Osteocyte (in vitro differentiated cells): ENCODE results near the gene DNPEP. TPM values are rescaled to one million over a fixed set of nuclear protein-coding genes. Genes with fewer than 3 reads are reported as not detected.

Source experiments
- DNase-seq: peaks from one replicate; pipeline ENCODE4 v3.0.0; 2021; ENCODE audit warnings: mixed read lengths; ENCODE audit not compliant: unreplicated experiment; ENCODE audit errors: extremely low spot score
- H3K27ac Mint-ChIP-seq: one replicate; pipeline ENCODE4 v1.8.0; 2021; ENCODE audit warnings: mild to moderate bottlenecking, mixed read lengths; ENCODE audit not compliant: unreplicated experiment
- H3K27me3 Mint-ChIP-seq: one replicate; pipeline ENCODE4 v1.8.0; 2021; ENCODE audit warnings: mixed read lengths; ENCODE audit not compliant: unreplicated experiment
- H3K36me3 Mint-ChIP-seq: one replicate; pipeline ENCODE4 v1.8.0; 2021; ENCODE audit warnings: mixed read lengths; ENCODE audit not compliant: unreplicated experiment
- H3K4me1 Mint-ChIP-seq: one replicate; pipeline ENCODE4 v1.8.0; 2021; ENCODE audit warnings: mixed read lengths; ENCODE audit not compliant: unreplicated experiment
- H3K4me3 Mint-ChIP-seq: one replicate; pipeline ENCODE4 v1.8.0; 2021; ENCODE audit warnings: mild to moderate bottlenecking, moderate library complexity, mixed read lengths; ENCODE audit not compliant: unreplicated experiment
- H3K9me3 Mint-ChIP-seq: one replicate; pipeline ENCODE4 v1.8.0; 2021; ENCODE audit warnings: mixed read lengths; ENCODE audit not compliant: unreplicated experiment
- CTCF ChIP-seq: fragments of 200-600 bp; sonication (generic); IDR thresholded peaks from 2 replicates; pipeline ENCODE4 v1.5.0; 2021; ENCODE audit warnings: antibody characterized with exemption, mild to moderate bottlenecking, moderate library complexity
- total RNA-seq: library from RNA; stranded (reverse); gene quantifications from 2 replicates; pipeline ENCODE4 v1.2.1, GENCODE V29; 2021

Gene DNPEP
- total RNA-seq, 1 donor from 2014 or later, result 73.2 TPM

- TF ChIP-seq CTCF, result no peak
- Mint-ChIP-seq H3K36me3 (peaks cover 11% of the 10 kb centered on the region), H3K4me1 (peaks cover 13% of the 10 kb centered on the region), H3K4me3 (no peak overlapping the region), H3K27me3 (no peaks in the 10 kb centered on the region), H3K27ac (peak overlapping the region; percentile 74), H3K9me3 (no peaks in the 10 kb centered on the region)
- DNase-seq, result no peak
Measured at GRCh38 chr2:219369447-219369861, 18.3 kb downstream of the DNPEP start.

GRCh38 chr2:219368690-219369191 lies 19.0 kb downstream of the DNPEP start:
- Mint-ChIP-seq H3K4me3 (peak overlapping the region; percentile 5), H3K27me3 (no peaks in the 10 kb centered on the region), H3K36me3 (peaks cover 4% of the 10 kb centered on the region), H3K27ac (peak overlapping the region; percentile 74), H3K4me1 (peaks cover 13% of the 10 kb centered on the region), H3K9me3 (no peaks in the 10 kb centered on the region)
- no peak for DNase-seq
- TF ChIP-seq CTCF, result no peak

DNA sequence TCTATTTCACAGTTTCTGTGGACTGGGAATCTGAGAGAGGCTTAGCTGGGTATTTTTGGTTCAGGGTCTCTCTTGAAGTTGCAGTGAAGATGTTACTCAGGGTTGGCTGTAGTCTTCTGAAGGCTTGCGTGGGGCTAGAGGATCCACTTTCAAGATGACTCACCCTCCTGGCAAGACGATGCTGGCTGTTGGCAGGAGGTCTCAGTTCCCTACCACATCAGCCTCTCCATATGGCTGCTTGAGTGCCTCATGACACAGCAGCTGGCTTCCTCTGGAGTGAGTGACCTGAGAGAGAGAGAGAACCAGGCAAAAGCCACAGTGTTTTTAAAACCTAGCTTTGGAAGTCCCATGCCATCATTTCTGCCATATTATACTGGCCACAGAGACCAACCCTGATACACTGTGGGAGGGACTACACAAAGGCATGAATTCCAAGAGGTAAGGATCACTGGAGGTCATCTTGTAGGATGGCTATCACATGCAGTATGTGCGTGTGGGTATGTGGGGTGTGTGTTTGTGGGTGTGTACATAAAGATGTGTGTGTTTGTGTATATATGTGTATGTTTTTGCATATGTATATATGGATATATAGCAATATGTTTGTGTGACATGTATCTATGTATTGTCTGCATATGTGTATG lies 25.1 kb downstream of the DNPEP start:
- TF ChIP-seq CTCF, result no peak
- Mint-ChIP-seq H3K36me3 (peaks cover 2% of the 10 kb centered on the region), H3K27ac (no peak overlapping the region), H3K27me3 (peaks cover 25% of the 10 kb centered on the region), H3K9me3 (no peaks in the 10 kb centered on the region), H3K4me3 (no peak overlapping the region), H3K4me1 (peaks cover 5% of the 10 kb centered on the region)
- DNase-seq, result no peak

DNA sequence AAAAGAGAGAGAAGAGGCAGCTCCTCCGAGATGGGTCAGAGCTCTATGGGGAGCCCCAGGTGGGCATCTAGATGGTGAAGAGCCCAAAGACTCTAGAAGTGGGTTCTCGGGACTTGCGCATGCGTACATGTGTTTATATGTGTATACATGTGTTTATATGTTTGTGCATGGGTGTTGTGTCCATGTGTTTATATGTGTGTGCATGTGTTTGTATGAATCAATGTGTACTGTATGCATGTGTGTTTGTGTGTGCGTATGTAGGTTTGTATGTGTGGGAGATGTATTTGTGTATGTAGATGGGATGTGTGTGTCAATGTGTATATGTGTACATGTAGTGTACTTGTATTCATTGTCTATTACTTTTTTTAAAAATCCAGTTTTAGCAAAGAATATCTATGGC lies 25.6 kb downstream of the DNPEP start:
- peaks cover 5% of the 10 kb centered on the region for H3K4me1 Mint-ChIP-seq
- H3K36me3 Mint-ChIP-seq, result peaks cover 2% of the 10 kb centered on the region
- TF ChIP-seq CTCF, result no peak
- H3K27ac Mint-ChIP-seq, result no peak overlapping the region
- DNase-seq, result no peak
- no peaks in the 10 kb centered on the region for H3K9me3 Mint-ChIP-seq
- H3K27me3 Mint-ChIP-seq, result peaks cover 26% of the 10 kb centered on the region
- no peak overlapping the region for H3K4me3 Mint-ChIP-seq

DNA sequence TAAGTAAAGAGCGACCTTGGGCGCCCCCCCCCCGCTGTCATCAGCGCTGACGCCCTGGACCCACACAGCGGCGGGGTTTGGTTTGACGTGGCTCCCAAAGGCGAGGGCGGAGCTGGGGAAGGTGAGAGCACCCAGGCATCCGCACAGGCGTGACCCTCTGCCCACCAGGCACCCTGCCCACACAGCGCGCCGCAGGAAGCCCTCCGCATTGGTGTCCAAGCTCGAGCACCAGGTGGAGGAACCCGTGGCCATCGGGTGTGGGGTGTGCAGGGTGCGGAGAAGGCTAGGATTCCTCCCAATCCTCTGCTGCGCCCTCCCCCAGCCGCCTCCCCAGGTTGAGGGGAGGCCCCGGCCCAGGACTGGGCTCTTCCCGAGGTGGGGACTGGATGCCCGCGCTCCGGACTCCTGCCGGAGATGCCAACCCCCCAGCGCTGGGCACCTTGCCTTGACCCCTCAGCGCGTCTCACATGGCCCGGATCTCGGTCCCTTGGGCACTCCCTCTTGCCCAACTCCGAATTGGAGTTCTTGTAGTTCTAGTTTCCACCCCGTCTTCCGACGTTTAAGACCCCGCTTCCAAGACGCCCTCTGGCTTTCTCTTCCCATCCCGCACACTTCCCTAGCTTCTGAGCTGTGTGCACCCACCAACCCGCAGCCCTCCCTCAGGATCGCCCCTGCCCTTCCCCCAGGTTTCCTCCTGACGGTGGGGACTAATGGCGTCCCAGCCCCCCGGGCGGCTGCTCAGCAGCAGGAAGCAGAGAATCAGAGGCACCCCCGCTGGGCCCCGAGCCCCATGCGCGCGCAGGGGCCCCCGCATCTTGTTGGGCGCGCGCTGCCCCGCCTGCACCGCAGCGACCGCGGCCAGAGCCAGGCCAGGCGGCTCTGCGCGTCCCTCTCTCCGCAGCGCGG lies 29.3 kb downstream of the DNPEP start:
- no peaks in the 10 kb centered on the region for H3K9me3 Mint-ChIP-seq
- no peak for TF ChIP-seq CTCF
- H3K27me3 Mint-ChIP-seq, result peaks cover 51% of the 10 kb centered on the region
- no peak overlapping the region for H3K27ac Mint-ChIP-seq
- no peak overlapping the region for H3K4me3 Mint-ChIP-seq
- H3K36me3 Mint-ChIP-seq, result peaks cover 2% of the 10 kb centered on the region
- H3K4me1 Mint-ChIP-seq, result peaks cover 5% of the 10 kb centered on the region
- no peak for DNase-seq
